Measurements from ENCODE around the gene SMURF2. TPM values are rescaled to one million over a fixed set of nuclear protein-coding genes. Genes with fewer than 3 reads are reported as not detected.
"Not testable (repeated sequence)": the region's sequence is repeated elsewhere in the genome, so short reads cannot be mapped to it uniquely, and the experiment has no call there.

Gene SMURF2
- total and polyA plus RNA-seq, 4 donors, result 9.9 to 85.6 (median 22.5) TPM

- no peak for TF ChIP-seq CTCF (IDR thresholded peaks at IDR 0.05; ENCODE audit: control extremely low read depth, extremely low read depth)
- Histone ChIP-seq H3K9me3 (ENCODE audit: control insufficient read depth in 4 of 4, insufficient read depth in 3 of 4, low read length in 3 of 4) (no peaks in the 10 kb centered on the region), H3K27me3 (ENCODE audit: control insufficient read depth in 3 of 3, insufficient read depth in 3 of 3, low read length in 2 of 3) (no peaks in the 10 kb centered on the region), H3K9ac (ENCODE audit: insufficient read depth in 1 of 2, low read length in 2 of 2) (peak overlapping the region in 1 of 2 donors; percentile 17), H3K4me1 (ENCODE audit: control insufficient read depth in 5 of 5, insufficient read depth in 5 of 5, low read length in 5 of 5) (peaks cover 0 to 11% (median 6%) of the 10 kb centered on the region in 5 donors), H3K36me3 (ENCODE audit: control insufficient read depth in 4 of 4, insufficient read depth in 4 of 4, low read length in 4 of 4) (no peaks in the 10 kb centered on the region), H3K4me3 (peak overlapping the region; percentile 53), H3K27ac (ENCODE audit: low read depth in 1 of 2, low read length in 1 of 2) (peak overlapping the region in 1 of 2 donors; percentile 81)
- 59 to 65% methylated on average over 18 of the region's 18 CpGs for WGBS, 2 donors
- ATAC-seq (ENCODE audit: insufficient read depth, low FRiP score) (no peak), DNase-seq (no peak)
Observed at GRCh38 chr17:64662774-64663367, 764 bp upstream of the SMURF2 start.

- no peak for DNase-seq
- ATAC-seq (ENCODE audit: insufficient read depth, low FRiP score), result peak; percentile 5
- WGBS, 2 donors, result 0 to 1% methylated on average over 20 to 32 of the region's 32 CpGs
Observed at GRCh38 chr17:64661726-64661975, 456 bp downstream of the SMURF2 start.

GRCh38 chr17:64660978-64661725, 955 bp downstream of the SMURF2 start:
- ATAC-seq (ENCODE audit: insufficient read depth, low FRiP score); H3K36me3 ChIP-seq (ENCODE audit: control insufficient read depth in 4 of 4, insufficient read depth in 4 of 4, low read length in 4 of 4); H3K9me3 ChIP-seq (ENCODE audit: control insufficient read depth in 4 of 4, insufficient read depth in 3 of 4, low read length in 3 of 4); H3K27me3 ChIP-seq (ENCODE audit: control insufficient read depth in 3 of 3, insufficient read depth in 3 of 3, low read length in 2 of 3): not testable (repeated sequence)
- peak; percentile 14 to 25 (median 24) for DNase-seq
- 1% methylated on average over 37 of the region's 37 CpGs for WGBS, 2 donors
- Histone ChIP-seq H3K4me1 (ENCODE audit: control insufficient read depth in 5 of 5, insufficient read depth in 5 of 5, low read length in 5 of 5) (peaks cover 0 to 11% (median 6%) of the 10 kb centered on the region in 5 donors), H3K27ac (ENCODE audit: low read depth in 1 of 2, low read length in 1 of 2) (peak overlapping the region; percentile 78 to 95), H3K9ac (ENCODE audit: insufficient read depth in 1 of 2, low read length in 2 of 2) (peak overlapping the region; percentile 74 to 84), H3K4me3 (peak overlapping the region; percentile 45)

More at GRCh38 chr17:64661726-64661975, 456 bp downstream of the SMURF2 start:
- Histone ChIP-seq H3K27me3 (ENCODE audit: control insufficient read depth in 3 of 3, insufficient read depth in 3 of 3, low read length in 2 of 3) (no peaks in the 10 kb centered on the region), H3K36me3 (ENCODE audit: control insufficient read depth in 4 of 4, insufficient read depth in 4 of 4, low read length in 4 of 4) (no peaks in the 10 kb centered on the region), H3K27ac (ENCODE audit: low read depth in 1 of 2, low read length in 1 of 2) (peak overlapping the region; percentile 95 to 97), H3K4me1 (ENCODE audit: control insufficient read depth in 5 of 5, insufficient read depth in 5 of 5, low read length in 5 of 5) (peaks cover 0 to 11% (median 6%) of the 10 kb centered on the region in 5 donors), H3K9ac (ENCODE audit: insufficient read depth in 1 of 2, low read length in 2 of 2) (peak overlapping the region; percentile 74 to 84), H3K9me3 (ENCODE audit: control insufficient read depth in 4 of 4, insufficient read depth in 3 of 4, low read length in 3 of 4) (no peaks in the 10 kb centered on the region), H3K4me3 (peak overlapping the region; percentile 84)
- TF ChIP-seq CTCF (IDR thresholded peaks at IDR 0.05; ENCODE audit: control extremely low read depth, extremely low read depth), result no peak

GRCh38 chr17:64660195-64660977, 1.7 kb downstream of the SMURF2 start:
- not testable (repeated sequence) for H3K27ac ChIP-seq (ENCODE audit: low read depth in 1 of 2, low read length in 1 of 2); ATAC-seq (ENCODE audit: insufficient read depth, low FRiP score); H3K27me3 ChIP-seq (ENCODE audit: control insufficient read depth in 3 of 3, insufficient read depth in 3 of 3, low read length in 2 of 3); H3K36me3 ChIP-seq (ENCODE audit: control insufficient read depth in 4 of 4, insufficient read depth in 4 of 4, low read length in 4 of 4); H3K9me3 ChIP-seq (ENCODE audit: control insufficient read depth in 4 of 4, insufficient read depth in 3 of 4, low read length in 3 of 4)
- Histone ChIP-seq H3K4me3 (peak overlapping the region; percentile 45), H3K4me1 (ENCODE audit: control insufficient read depth in 5 of 5, insufficient read depth in 5 of 5, low read length in 5 of 5) (peaks cover 0 to 11% (median 6%) of the 10 kb centered on the region in 5 donors), H3K9ac (ENCODE audit: insufficient read depth in 1 of 2, low read length in 2 of 2) (peak overlapping the region in 1 of 2 donors; percentile 74)
- DNase-seq, result peak in 2 of 3 donors; percentile 19 to 20
- WGBS, 2 donors, result 17 to 33% methylated on average over 11 of the region's 11 CpGs

Measured in lung (tissue), 12 donors.